Activated naive CD8-positive, alpha-beta T cell treated with anti-CD3 and anti-CD28 coated beads, Interleukin-2, amount 10 ng/mL, durations not matched to agents 7 days and 5 days (primary cell): ENCODE results near the gene EGFR. TPM values are rescaled to one million over a fixed set of nuclear protein-coding genes. Genes with fewer than 3 reads are reported as not detected.

Source experiments
- ATAC-seq: fragments of 150-1000 bp; cut with Tn5 transposase; one replicate; pipeline ENCODE4 v1.10.0; 2021; ENCODE audit warnings: low read depth, moderate library complexity
- POLR2A ChIA-PET: fragments of 350-600 bp; sonication (Branson Sonifier 250); formaldehyde crosslinking; loops from one replicate; lab custom pipeline; 2021; ENCODE audit warnings: antibody characterized with exemption; lab: Charles Lee
- DNase-seq: peaks from one replicate; pipeline ENCODE4 v3.0.0; 2021
- H3K27ac Mint-ChIP-seq: one replicate; pipeline ENCODE4 v1.8.0; 2022; ENCODE audit warnings: mild to moderate bottlenecking, mixed read lengths
- H3K27me3 Mint-ChIP-seq: one replicate; pipeline ENCODE4 v1.8.0; 2022; ENCODE audit warnings: mild to moderate bottlenecking, moderate library complexity, mixed read lengths
- H3K36me3 Mint-ChIP-seq: one replicate; pipeline ENCODE4 v1.8.0; 2021; ENCODE audit warnings: mild to moderate bottlenecking, mixed read lengths
- H3K4me1 Mint-ChIP-seq: one replicate; pipeline ENCODE4 v1.8.0; 2021; ENCODE audit warnings: mixed read lengths
- H3K4me3 Mint-ChIP-seq: one replicate; pipeline ENCODE4 v1.8.0; 2022; ENCODE audit warnings: mild to moderate bottlenecking, moderate library complexity, mixed read lengths
- H3K9me3 Mint-ChIP-seq: one replicate; pipeline ENCODE4 v1.8.0; 2021; ENCODE audit warnings: mixed read lengths
- total RNA-seq, 2 experiments: library from RNA; stranded (reverse); gene quantifications; one replicate each; pipeline ENCODE4 v1.2.3, GENCODE V29; 2021

The EGFR gene
- total RNA-seq, 2 experiments from 2014 or later, result not detected

DNA sequence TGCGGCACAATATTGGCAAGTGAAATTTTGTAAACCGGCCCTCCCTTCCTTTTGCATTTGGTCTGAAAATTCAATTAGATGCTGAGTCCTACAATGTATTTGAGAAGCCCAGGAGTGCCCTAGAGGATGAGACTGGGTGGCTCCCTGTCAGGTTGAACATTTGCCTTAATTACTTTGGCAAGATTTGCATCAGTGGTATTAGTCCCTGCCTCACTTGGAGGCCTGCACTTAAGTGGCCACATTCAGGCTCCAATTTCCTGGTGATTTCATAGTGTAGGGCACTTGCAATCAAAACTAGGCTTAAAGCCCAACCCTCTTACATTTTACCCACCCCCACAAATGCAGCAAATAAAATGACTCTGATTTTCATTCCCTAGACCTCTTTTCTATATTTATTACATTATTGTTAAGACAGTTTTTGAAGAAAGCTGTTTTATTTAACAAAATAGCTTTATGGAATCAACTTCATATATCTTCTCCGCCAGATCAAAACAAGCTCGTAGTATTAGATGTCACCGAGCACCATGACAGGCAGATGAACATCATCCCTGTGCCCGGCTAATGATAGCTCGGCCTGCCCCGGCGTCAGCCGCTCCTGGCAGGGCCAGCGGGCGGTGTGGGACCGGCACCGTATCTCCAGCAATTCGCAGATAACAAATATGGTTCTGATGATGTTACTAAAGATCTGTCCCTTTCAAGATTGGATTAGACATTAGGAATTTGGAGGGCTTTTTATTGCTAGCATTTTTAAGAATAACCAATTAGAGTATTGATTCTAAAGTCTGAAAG is 73.6 kb downstream of the EGFR start:
- Mint-ChIP-seq H3K27me3 (peaks cover 5% of the 10 kb centered on the region), H3K27ac (no peak overlapping the region), H3K4me1 (peaks cover 2% of the 10 kb centered on the region), H3K9me3 (no peaks in the 10 kb centered on the region), H3K4me3 (no peak overlapping the region), H3K36me3 (no peaks in the 10 kb centered on the region)
- POLR2A ChIA-PET, result no interaction called here
- no peak for DNase-seq
- ATAC-seq, result no peak

DNA sequence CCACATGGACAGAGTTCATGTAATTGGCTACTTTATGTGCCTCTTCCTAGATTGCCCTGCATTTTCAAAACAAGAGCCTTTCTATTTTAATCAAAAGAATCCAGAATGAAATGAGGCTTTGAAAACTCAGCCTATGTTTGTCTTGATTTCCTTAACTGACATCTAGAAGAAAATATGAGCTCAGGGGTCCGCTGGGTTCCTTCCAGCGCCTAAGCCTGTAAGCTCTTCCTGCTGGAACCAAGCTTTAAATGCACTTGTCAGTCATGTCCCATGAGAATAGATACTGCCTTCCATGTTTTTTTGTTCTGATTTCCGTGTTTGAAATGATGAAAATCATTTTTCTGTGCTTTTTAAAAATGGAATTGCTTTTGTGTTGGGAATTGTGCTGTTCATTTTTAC is 74.2 kb downstream of the EGFR start:
- H3K4me3 Mint-ChIP-seq, result no peak overlapping the region
- no peak for ATAC-seq
- POLR2A ChIA-PET, result no interaction called here

DNA sequence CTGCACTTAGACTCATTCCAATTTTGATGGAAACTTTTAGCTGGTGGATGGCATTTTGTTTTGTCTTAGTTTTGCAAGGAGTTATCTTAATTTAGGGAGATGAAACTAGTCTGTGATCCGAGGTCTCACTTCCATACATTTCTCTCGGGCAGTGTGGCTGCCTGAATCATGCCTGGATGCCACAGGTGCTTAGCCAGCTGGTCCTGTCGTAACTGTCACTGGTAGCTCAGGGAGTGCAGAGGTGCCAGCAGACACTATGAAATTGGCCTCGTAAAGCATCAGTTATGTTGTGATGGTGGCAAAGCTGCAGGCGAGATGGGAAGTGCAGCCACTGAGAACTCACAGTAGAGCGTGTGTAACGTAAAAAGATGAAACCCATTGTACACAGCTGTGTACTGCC is 74.9 kb downstream of the EGFR start:
- DNase-seq, result no peak
- POLR2A ChIA-PET, result no interaction called here
- Mint-ChIP-seq H3K27me3 (peaks cover 7% of the 10 kb centered on the region), H3K4me1 (no peaks in the 10 kb centered on the region), H3K4me3 (no peak overlapping the region), H3K36me3 (no peaks in the 10 kb centered on the region), H3K9me3 (no peaks in the 10 kb centered on the region), H3K27ac (no peak overlapping the region)
- no peak for ATAC-seq

More for the DNA sequence above, 74.2 kb downstream of the EGFR start:
- H3K4me1 Mint-ChIP-seq, result no peaks in the 10 kb centered on the region
- no peaks in the 10 kb centered on the region for H3K36me3 Mint-ChIP-seq
- H3K27me3 Mint-ChIP-seq, result peaks cover 5% of the 10 kb centered on the region
- H3K9me3 Mint-ChIP-seq, result no peaks in the 10 kb centered on the region
- H3K27ac Mint-ChIP-seq, result no peak overlapping the region
- DNase-seq, result no peak

DNA sequence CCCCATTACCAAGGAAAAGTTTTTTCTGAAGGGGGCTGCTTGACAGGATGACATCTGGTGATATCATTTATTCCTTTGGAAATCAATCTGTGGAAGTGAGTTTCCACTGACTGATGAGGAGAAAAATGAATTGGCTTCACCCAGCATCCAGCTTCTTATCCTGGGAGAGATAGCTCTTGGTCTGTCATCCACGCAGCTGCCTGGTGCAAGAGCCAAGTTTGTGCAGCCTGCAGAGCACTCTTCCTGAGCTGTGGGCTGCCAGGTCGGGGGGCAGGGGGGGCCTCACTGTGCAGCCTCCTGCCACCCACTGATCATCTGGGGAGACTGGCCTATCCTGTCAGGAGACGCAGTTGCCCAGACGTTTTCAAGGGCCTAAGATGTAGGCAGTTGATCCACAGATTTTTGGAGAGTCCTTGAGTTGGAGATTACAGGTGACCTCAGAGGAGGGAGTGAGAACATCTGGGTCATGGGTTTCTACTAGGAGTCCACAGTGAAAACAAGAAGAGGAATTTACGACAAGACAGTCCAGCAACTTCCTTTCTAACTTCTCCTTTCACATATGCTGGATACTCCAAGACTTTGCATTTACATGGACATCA is 75.4 kb downstream of the EGFR start:
- H3K4me3 Mint-ChIP-seq, result no peak overlapping the region
- H3K9me3 Mint-ChIP-seq, result no peaks in the 10 kb centered on the region
- POLR2A ChIA-PET, result no interaction called here
- H3K27me3 Mint-ChIP-seq, result peaks cover 12% of the 10 kb centered on the region
- ATAC-seq (no peak), DNase-seq (no peak)
- H3K4me1 Mint-ChIP-seq, result no peaks in the 10 kb centered on the region
- no peak overlapping the region for H3K27ac Mint-ChIP-seq
- no peaks in the 10 kb centered on the region for H3K36me3 Mint-ChIP-seq

DNA sequence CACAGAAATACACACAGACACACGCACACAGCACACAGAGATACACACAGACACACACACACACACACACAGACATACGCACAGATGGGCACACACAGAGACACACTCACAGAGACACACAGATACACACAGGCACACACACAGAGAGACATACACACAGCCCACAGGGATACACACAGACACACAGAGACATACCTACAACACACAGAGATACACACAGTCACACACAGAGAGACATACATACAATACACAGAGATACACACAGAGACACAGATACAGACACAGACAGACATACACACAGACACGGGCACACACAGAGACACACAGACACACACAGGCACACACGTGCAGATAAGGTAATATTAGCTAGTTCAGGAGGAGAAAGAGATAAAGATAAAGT is 76.9 kb downstream of the EGFR start:
- POLR2A ChIA-PET, result no interaction called here
- H3K36me3 Mint-ChIP-seq, result no peaks in the 10 kb centered on the region
- DNase-seq, result no peak
- H3K27ac Mint-ChIP-seq, result no peak overlapping the region
- no peak for ATAC-seq
- H3K4me3 Mint-ChIP-seq, result no peak overlapping the region
- no peaks in the 10 kb centered on the region for H3K4me1 Mint-ChIP-seq
- H3K27me3 Mint-ChIP-seq, result peaks cover 12% of the 10 kb centered on the region
- no peaks in the 10 kb centered on the region for H3K9me3 Mint-ChIP-seq

DNA sequence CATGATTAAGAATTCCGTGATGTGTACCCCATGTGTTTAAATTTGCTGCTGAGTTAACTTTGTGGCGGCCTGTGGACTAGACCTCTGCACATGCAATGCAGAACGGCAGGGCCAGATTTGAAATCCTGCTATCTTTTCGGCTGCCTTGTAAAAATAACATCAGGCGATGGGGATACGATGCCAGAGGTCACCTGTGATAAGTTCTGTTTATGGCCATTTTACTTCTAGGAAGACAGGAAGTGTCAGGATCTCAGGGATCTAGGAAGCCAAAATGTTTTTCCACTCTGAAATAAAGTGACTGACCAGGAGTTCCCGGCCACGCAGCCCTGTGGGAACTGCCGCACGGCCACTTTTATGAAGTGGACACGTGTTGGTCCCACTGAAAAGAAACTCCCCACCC is 77.5 kb downstream of the EGFR start:
- POLR2A ChIA-PET, result no interaction called here
- no peaks in the 10 kb centered on the region for H3K9me3 Mint-ChIP-seq
- no peaks in the 10 kb centered on the region for H3K36me3 Mint-ChIP-seq
- ATAC-seq (no peak), DNase-seq (no peak)
- H3K27ac Mint-ChIP-seq, result no peak overlapping the region
- no peaks in the 10 kb centered on the region for H3K4me1 Mint-ChIP-seq
- H3K27me3 Mint-ChIP-seq, result peaks cover 12% of the 10 kb centered on the region
- H3K4me3 Mint-ChIP-seq, result no peak overlapping the region

DNA sequence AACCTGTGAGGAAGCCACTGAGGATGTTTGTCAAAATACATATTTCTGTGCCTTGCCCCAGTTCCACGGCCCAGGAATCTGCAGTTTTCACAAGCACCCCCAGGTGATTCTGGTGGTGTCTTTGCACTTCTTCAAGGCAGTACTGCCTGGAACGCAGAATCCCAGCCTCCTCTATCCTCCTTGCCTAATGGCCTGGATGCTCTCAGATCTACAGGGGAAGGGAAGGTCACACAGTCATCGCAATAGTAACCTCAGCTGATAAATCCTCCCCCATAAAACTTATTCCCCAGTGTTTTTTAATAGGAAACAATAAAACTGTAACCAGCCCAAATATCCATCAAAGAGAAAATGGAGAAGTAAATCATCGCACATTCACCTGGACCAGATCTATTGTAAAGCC is 78.3 kb downstream of the EGFR start:
- no peaks in the 10 kb centered on the region for H3K4me1 Mint-ChIP-seq
- DNase-seq, result no peak
- H3K4me3 Mint-ChIP-seq, result no peak overlapping the region
- peaks cover 12% of the 10 kb centered on the region for H3K27me3 Mint-ChIP-seq
- ATAC-seq, result no peak
- H3K27ac Mint-ChIP-seq, result no peak overlapping the region
- no peaks in the 10 kb centered on the region for H3K9me3 Mint-ChIP-seq
- H3K36me3 Mint-ChIP-seq, result no peaks in the 10 kb centered on the region
- POLR2A ChIA-PET, result no interaction called here

DNA sequence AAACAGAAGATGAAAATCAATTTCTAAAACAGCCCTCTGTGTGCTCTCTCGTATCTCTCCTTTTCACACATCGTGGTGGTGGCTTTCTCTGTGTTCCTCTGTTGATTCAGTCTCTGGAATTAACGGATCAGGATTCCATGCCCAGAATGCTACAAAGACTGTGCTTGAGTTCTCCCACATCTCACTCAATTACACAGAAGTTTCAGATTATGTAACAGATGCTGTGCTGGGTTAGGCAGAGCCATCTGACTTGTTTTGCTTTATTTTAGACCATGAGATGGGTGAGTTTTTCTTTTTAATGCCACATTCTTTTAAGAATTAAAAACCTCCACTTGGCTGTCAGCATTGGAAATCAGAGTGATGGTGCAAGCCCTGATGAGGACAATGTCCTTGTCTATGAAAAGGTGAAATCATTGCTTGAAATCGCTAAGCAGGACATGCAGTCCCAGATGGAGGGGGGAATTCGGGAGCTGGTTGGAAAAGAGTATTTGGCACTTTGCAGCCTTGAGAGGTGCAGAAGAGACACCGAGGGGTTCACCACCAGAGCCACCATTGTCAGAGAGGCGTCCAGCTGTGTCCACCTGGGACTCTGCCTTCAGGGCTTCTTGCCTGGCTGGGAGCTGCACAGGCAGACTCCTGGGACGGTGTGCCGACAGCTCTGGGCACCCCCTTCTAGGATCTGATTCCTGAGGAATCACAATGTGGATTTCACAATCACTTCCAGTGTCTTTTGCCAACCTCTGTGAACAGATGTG is 80.4 kb downstream of the EGFR start:
- Mint-ChIP-seq H3K4me1 (no peaks in the 10 kb centered on the region), H3K36me3 (no peaks in the 10 kb centered on the region), H3K4me3 (no peak overlapping the region), H3K27ac (no peak overlapping the region), H3K27me3 (peaks cover 17% of the 10 kb centered on the region), H3K9me3 (no peaks in the 10 kb centered on the region)
- DNase-seq, result no peak
- ATAC-seq, result no peak
- POLR2A ChIA-PET, result no interaction called here

DNA sequence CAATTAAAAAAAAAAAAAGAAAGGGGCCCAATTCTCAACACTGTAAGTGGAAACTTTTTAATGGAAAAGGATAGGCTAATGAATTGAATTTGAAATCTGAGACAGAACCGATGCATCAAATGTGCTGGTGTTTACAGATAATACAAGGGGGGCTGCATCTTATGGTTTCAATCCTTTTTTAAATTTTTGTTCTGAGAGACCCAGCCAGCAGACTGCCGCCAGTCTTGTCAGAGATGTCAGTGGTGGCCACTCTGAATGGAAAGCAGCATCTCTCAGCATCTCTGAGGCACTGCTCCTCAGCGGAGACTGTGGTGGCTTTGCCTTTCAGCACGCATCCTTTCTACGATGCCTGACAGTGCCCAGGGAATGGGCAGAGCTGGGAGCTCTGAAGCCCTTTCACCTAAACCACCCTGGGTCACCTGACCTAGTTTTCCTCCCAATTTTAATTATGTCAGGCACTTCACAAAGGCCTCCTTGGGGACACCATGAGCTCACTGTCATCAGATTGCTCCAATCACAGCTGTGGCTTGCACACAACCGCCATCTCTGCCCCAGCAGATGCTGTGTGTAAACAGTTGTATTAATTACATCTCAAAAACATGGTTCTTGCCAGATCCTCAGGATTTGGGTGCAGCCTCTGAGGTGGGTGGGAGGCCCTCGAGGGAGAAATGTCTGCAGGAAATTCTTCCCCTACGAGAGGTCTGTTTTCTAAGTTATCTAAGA is 81.2 kb downstream of the EGFR start:
- Mint-ChIP-seq H3K4me1 (no peaks in the 10 kb centered on the region), H3K9me3 (no peaks in the 10 kb centered on the region), H3K27ac (no peak overlapping the region), H3K27me3 (peaks cover 17% of the 10 kb centered on the region), H3K36me3 (no peaks in the 10 kb centered on the region), H3K4me3 (no peak overlapping the region)
- DNase-seq (no peak), ATAC-seq (no peak)
- POLR2A ChIA-PET, result no interaction called here

DNA sequence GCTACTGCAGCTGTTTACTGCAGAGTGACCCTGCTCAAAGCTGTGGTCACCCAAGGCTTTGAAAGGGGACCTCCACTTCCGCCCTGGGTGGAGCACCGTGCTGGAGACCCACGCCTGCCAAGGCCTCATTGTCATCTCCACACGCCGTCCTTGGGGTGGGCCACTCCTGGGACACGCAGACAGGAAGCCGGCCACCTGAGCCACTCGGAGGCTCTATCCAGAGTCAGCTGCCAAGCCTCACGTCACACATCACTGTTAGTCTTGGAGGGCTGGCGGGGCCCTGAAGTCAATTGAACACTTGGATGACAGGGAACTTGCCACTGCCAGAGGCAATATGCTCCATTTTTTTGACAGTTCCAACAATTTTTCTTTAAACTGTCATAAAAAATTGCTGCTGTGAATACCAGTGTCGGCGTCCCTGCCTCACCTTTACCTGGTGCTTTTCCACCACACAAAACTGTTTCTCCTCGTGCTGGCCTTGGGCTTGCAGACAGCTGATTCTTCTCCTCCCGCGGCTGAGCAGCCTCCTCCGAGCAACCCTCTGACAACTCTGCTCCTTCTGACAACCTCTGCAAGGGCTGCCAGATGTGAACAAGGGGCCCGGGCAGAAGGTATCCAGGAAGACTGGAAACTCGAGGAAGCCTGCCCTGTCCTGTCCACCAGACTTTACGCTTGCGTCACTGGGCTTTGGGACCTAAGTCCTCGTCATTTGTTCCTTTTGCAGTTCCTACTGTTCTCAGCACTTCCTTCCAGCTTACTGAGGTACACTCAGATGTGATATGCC is 81.9 kb downstream of the EGFR start:
- no peaks in the 10 kb centered on the region for H3K36me3 Mint-ChIP-seq
- DNase-seq, result no peak
- H3K4me3 Mint-ChIP-seq, result no peak overlapping the region
- peaks cover 17% of the 10 kb centered on the region for H3K27me3 Mint-ChIP-seq
- H3K27ac Mint-ChIP-seq, result no peak overlapping the region
- no peak for ATAC-seq
- POLR2A ChIA-PET, result no interaction called here
- no peaks in the 10 kb centered on the region for H3K9me3 Mint-ChIP-seq
- H3K4me1 Mint-ChIP-seq, result no peaks in the 10 kb centered on the region

DNA sequence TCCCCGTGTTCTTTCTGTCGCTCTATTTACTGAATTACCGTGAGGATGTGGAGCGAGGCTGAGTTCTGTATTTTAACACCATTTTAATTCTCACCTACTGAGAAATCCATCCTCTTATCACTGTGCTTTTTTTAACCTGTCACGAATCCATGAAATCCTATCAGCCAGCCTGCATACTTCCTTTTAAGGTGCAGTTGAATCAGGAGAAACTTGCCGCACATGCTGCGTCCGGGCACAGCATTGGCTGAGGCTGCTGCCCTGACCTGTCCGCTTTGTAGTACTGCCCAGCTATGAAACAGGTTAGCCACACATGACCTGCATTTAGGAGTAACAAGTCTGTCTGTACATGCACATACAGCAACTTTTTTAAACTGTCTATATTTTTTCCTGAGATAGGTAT is 82.5 kb downstream of the EGFR start:
- peaks cover 17% of the 10 kb centered on the region for H3K27me3 Mint-ChIP-seq
- H3K4me1 Mint-ChIP-seq, result no peaks in the 10 kb centered on the region
- no peak overlapping the region for H3K4me3 Mint-ChIP-seq
- H3K9me3 Mint-ChIP-seq, result no peaks in the 10 kb centered on the region
- ATAC-seq (no peak), DNase-seq (no peak)
- H3K27ac Mint-ChIP-seq, result no peak overlapping the region
- POLR2A ChIA-PET, result no interaction called here
- no peaks in the 10 kb centered on the region for H3K36me3 Mint-ChIP-seq

DNA sequence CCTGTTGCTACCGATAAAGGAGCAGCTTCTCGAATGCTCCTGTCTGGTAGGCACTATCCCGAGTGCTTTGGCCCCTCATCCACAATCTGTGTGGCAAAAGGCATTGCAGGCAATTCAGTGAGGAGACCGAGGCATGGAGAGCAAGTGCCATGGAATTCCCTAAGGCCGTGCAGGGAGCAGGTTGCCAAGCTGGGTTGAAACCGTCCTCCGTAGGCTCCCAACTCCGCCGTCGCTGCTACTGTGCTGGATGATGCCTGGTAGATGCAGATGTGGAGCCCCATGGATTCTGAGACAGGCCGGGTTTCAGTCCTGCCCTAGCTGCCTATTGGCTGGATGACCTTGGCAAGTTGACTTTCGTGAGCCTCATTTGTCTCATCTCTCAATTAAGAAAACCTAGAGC is 85.3 kb downstream of the EGFR start:
- Mint-ChIP-seq H3K9me3 (no peaks in the 10 kb centered on the region), H3K4me3 (no peak overlapping the region), H3K27ac (no peak overlapping the region), H3K4me1 (no peaks in the 10 kb centered on the region), H3K27me3 (peaks cover 10% of the 10 kb centered on the region), H3K36me3 (no peaks in the 10 kb centered on the region)
- no peak for ATAC-seq
- DNase-seq, result no peak
- POLR2A ChIA-PET, result no interaction called here
